ENCODE results near the gene WDR90.

WDR90 gene

GRCh38 chr16:648781-649589 lies at the start of gene WDR90:
Gene WDR90 (plus strand): TSS chr16:649365. CDS start chr16:649417, 52 bp downstream.
- no peak for DNase-seq

GRCh38 chr16:600781-601180 lies 48.4 kb upstream of the WDR90 start:
- DNase-seq = no peak

GRCh38 chr16:603933-604332 lies 45.2 kb upstream of the WDR90 start:
- DNase-seq = no peak

- DNase-seq = no peak
These were observed 42.4 kb upstream of the WDR90 start for GRCh38 chr16:606656-607307.

- no peak for DNase-seq
These were observed 41.1 kb upstream of the WDR90 start for GRCh38 chr16:608019-608418.

GRCh38 chr16:609316-609715 lies 39.8 kb upstream of the WDR90 start:
- DNase-seq = no peak

GRCh38 chr16:609984-610383 lies 39.2 kb upstream of the WDR90 start:
- DNase-seq = no peak

GRCh38 chr16:610513-611381 lies 38.4 kb upstream of the WDR90 start:
- DNase-seq = no peak

- DNase-seq = no peak
These were observed 34.0 kb upstream of the WDR90 start for GRCh38 chr16:615122-615521.

- no peak for DNase-seq
These were observed 32.2 kb upstream of the WDR90 start for GRCh38 chr16:616733-617586.

GRCh38 chr16:617855-618254 lies 31.3 kb upstream of the WDR90 start:
- no peak for DNase-seq

GRCh38 chr16:619476-620100 lies 29.6 kb upstream of the WDR90 start:
- DNase-seq = no peak

- no peak for DNase-seq
These were observed 28.3 kb upstream of the WDR90 start for GRCh38 chr16:620700-621525.

GRCh38 chr16:621526-622105 lies 27.5 kb upstream of the WDR90 start:
- no peak for DNase-seq

- DNase-seq = no peak
These were observed 26.3 kb upstream of the WDR90 start for GRCh38 chr16:622920-623280.

GRCh38 chr16:624526-625070 lies 24.6 kb upstream of the WDR90 start:
- no peak for DNase-seq

- DNase-seq = no peak
These were observed 23.8 kb upstream of the WDR90 start for GRCh38 chr16:625117-625976.

- peak; percentile 61 for DNase-seq
These were observed 23.0 kb upstream of the WDR90 start for GRCh38 chr16:625977-626765.
